Keratinocyte (primary cell): ENCODE data around the gene PRR15.

Source experiments
- EZH2 ChIP-seq: IDR thresholded peaks from one replicate; pipeline ENCODE4 v1.6.1; 2012; ENCODE audit warnings: inconsistent platforms, mild to moderate bottlenecking, low read length, moderate library complexity
- TF ChIP-seq, protein P1 (sequence below), 3 experiments: IDR thresholded peaks in 1 of 3; conservative IDR thresholded peaks in 1 of 3; optimal IDR thresholded peaks in 1 of 3; 2 replicates in 2 of 3; 3 replicates in 1 of 3; pipeline versions ENCODE3 to v1.5.1; 2011; ENCODE audit warnings: low read length in 3 of 3, mild to moderate bottlenecking in 3 of 3, moderate library complexity in 2 of 3, control low read depth in 1 of 3, inconsistent platforms in 1 of 3; ENCODE audit not compliant: insufficient read depth in 2 of 3; ENCODE audit errors: extremely low read depth in 1 of 3

DNA sequence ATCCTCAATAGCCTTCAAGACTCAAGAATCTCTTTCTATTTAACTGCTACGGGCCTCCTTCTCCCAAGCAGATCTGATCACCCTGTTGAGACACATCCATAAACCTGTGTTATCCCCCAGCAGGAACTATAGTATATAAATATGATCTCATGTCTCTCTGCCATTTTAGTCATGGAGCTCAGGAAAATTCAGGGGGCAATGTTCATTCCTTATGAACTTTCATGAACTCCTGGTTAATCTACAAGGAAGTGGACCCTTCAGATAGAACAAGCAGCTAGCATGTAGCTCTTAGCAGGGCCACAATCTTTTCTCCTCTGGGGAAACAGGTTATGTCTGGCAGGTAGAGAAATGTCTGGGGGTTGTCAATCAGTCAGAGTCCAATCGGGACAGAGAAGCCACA, 8.9 kb downstream of the PRR15 start:
- TF ChIP-seq, protein P1, sequence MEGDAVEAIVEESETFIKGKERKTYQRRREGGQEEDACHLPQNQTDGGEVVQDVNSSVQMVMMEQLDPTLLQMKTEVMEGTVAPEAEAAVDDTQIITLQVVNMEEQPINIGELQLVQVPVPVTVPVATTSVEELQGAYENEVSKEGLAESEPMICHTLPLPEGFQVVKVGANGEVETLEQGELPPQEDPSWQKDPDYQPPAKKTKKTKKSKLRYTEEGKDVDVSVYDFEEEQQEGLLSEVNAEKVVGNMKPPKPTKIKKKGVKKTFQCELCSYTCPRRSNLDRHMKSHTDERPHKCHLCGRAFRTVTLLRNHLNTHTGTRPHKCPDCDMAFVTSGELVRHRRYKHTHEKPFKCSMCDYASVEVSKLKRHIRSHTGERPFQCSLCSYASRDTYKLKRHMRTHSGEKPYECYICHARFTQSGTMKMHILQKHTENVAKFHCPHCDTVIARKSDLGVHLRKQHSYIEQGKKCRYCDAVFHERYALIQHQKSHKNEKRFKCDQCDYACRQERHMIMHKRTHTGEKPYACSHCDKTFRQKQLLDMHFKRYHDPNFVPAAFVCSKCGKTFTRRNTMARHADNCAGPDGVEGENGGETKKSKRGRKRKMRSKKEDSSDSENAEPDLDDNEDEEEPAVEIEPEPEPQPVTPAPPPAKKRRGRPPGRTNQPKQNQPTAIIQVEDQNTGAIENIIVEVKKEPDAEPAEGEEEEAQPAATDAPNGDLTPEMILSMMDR (optimal IDR thresholded peaks at IDR 0.05 in 1 of 3, IDR thresholded peaks at IDR 0.05 in 1 of 3, conservative IDR thresholded peaks at IDR 0.05 in 1 of 3; ENCODE audit: extremely low read depth in 1 of 3, insufficient read depth in 2 of 3, low read length in 3 of 3), result no peak
- no peak for TF ChIP-seq EZH2
